SJSA1 (cell line): ENCODE results near the gene FAM110A. TPM values are rescaled to one million over a fixed set of nuclear protein-coding genes. Genes with fewer than 3 reads are reported as not detected.
A peak's percentile ranks its signal among the peaks of the same experiment; 100 is the strongest.
"Not testable (repeated sequence)": the region's sequence is repeated elsewhere in the genome, so short reads cannot be mapped to it uniquely, and the experiment has no call there.

Experiments used
- DNase-seq, 2 experiments: peaks; one replicate each; pipeline ENCODE4 v3.0.0-alpha.2; 2015 to 2020; ENCODE audit warnings: low spot score in 2 of 2, low read depth in 1 of 2
- H3K27ac ChIP-seq: fragments of 250-450 bp; sonication (Bioruptor Pico); 2 replicates; pipeline ENCODE4 v1.5.1; 2020; ENCODE audit warnings: mild to moderate bottlenecking, moderate library complexity
- H3K27me3 ChIP-seq: fragments of 250-450 bp; sonication (Bioruptor Pico); replicated peaks from 2 replicates; pipeline ENCODE4 v1.5.1; 2020; ENCODE audit warnings: mild to moderate bottlenecking, moderate library complexity
- H3K36me3 ChIP-seq: fragments of 250-450 bp; sonication (Bioruptor Pico); 2 replicates; pipeline ENCODE4 v1.5.1; 2020; ENCODE audit warnings: mild to moderate bottlenecking
- H3K4me1 ChIP-seq: fragments of 250-450 bp; sonication (Bioruptor Pico); replicated peaks from 2 replicates; pipeline ENCODE4 v1.6.1; 2021; ENCODE audit warnings: mild to moderate bottlenecking
- H3K4me3 ChIP-seq: fragments of 250-450 bp; sonication (Bioruptor Pico); 2 replicates; pipeline ENCODE4 v1.5.1; 2020; ENCODE audit warnings: mild to moderate bottlenecking
- H3K9me3 ChIP-seq: fragments of 250-450 bp; sonication (Bioruptor Pico); replicated peaks from 2 replicates; pipeline ENCODE4 v1.5.1; 2020; ENCODE audit warnings: mild to moderate bottlenecking
- total RNA-seq: library from RNA; depleted of rRNA; stranded (reverse); fragments of >200 nt; shearing (Covaris generic); gene quantifications from 2 replicates; pipeline ENCODE4 v1.2.3, GENCODE V29; 2014

Gene FAM110A
- total RNA-seq, 1 experiment from 2014 or later: 11.5 TPM

DNA sequence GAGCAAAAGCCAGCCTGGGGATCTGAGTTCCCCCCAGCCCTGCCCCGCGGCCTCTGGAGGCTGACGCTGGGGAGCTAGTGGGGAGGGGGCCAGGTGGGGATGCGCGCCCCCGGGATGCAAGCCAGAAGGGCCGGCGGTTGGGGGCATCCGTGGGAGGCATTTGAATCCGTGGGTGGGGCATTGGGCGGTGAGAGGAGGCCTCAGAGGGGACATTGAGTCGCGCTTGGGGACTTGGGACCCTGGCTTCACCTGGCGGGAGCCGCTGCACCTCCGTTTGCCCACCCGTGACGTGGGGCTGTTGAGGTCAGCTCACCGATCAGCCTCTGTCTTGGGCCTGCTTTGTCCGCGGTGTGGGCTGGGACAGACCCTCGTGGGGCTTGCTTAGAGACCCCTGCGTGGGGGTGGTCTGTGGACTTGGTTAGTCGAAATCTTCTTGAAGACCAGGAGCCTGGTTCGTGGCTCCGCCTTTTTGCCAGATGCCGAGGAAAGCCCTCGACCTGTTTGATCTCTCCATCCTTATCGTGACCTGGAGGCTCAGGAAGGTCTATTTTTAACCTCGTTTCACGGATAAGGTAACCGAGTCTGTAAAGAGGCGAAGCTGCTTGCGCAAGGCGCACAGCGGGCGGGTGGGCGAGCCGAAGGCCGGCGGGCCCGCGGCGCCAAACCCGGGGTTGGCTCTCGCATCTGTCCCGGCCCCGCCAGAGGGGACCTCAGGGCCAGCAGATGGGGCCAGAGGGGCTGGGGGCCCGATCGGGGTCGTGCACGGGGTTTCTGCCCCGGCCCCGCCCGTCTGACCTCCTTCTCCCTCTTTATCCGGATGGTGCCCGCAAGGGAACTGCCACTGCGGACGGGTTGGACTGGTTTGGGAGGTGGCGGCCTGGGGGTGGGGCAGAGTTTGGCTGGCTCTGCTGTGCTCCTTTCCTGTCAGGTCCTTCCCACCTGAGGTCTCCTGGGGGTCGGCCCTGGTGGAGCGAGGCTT is 8.3 kb downstream of the FAM110A start:
- DNase-seq: no peak
- no peaks in the 10 kb centered on the region for H3K27me3 ChIP-seq
- H3K27ac ChIP-seq: no peak overlapping the region
- peaks cover 16% of the 10 kb centered on the region for H3K4me1 ChIP-seq
- no peak overlapping the region for H3K4me3 ChIP-seq
- no peaks in the 10 kb centered on the region for H3K9me3 ChIP-seq
- H3K36me3 ChIP-seq: peaks cover 33% of the 10 kb centered on the region

DNA sequence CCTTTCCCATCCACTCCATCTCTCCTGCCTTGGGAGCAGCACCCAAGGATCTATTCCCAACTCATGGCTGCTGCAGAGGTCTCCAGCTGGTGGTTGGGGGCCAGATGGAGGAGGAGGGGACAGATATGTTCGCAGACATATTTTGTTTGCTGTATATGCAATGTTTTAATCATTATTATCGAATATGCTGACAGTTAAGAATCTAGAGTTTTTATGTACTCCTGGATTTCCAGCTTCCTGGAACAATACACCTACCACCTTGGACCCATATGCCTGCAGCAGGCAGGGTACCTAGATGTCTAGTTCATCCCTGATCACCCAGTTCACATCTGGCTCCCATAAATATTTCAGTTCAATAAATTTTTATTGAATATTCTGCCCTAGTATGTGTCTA is 9.0 kb downstream of the FAM110A start:
- no peak overlapping the region for H3K4me3 ChIP-seq
- no peak overlapping the region for H3K27ac ChIP-seq
- DNase-seq: no peak
- peaks cover 34% of the 10 kb centered on the region for H3K36me3 ChIP-seq
- no peaks in the 10 kb centered on the region for H3K27me3 ChIP-seq
- peaks cover 9% of the 10 kb centered on the region for H3K4me1 ChIP-seq
- no peaks in the 10 kb centered on the region for H3K9me3 ChIP-seq

DNA sequence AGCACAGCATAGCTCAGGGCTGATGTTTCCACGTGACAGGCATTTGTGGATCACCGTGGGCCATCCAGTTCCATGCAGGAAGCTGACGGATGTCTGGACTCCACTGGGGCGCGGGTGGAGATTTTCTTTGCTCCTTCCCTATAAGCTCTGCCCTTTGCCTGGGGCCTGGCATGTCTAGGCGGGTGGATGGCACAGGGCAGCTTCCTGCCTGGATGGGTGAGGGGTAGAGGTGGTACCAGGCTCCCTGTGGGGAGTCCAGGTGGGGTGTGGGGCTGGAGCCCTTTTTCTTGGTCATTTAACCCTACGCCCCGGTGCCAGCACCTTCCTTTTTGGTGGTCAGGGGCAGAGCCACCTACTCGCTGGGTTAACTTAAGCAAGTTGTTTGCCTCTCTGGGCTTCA is 10.4 kb downstream of the FAM110A start:
- Histone ChIP-seq H3K4me1 (peaks cover 9% of the 10 kb centered on the region; the same call in 1 of the 2 replicates), H3K36me3 (peaks cover 36% of the 10 kb centered on the region), H3K9me3 (no peaks in the 10 kb centered on the region), H3K27ac (no peak overlapping the region), H3K27me3 (no peaks in the 10 kb centered on the region), H3K4me3 (no peak overlapping the region)
- no peak for DNase-seq

DNA sequence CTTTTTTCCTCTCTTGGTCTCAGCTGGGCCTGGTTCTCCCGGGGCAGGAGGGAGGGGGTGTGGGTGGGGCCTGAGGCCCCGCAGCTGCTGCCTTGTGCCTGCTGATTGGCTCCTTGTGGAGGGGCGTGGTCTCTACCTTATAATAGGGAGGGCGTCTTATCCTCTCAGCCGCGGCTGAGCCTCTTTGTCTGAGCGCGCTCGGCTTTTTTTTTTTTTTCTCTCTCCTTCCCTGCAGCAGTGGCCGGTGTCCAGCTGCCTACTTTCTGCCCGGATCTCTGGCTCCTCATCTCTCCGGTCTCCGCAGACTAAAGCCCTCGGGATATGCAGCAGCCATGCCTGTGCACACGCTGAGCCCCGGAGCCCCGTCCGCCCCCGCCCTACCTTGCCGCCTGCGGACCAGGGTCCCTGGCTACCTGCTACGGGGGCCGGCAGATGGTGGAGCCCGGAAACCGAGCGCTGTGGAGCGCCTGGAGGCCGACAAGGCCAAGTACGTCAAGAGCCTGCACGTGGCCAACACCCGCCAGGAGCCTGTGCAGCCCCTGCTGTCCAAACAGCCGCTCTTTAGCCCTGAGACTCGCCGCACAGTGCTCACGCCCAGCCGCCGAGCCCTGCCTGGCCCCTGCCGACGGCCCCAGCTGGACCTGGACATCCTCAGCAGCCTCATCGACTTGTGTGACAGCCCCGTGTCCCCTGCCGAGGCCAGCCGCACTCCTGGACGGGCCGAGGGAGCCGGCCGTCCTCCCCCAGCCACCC is 11.1 kb downstream of the FAM110A start:
- Histone ChIP-seq H3K27me3 (no peaks in the 10 kb centered on the region), H3K9me3 (no peaks in the 10 kb centered on the region), H3K4me3 (no peak overlapping the region), H3K4me1 (peaks cover 9% of the 10 kb centered on the region; the same call in 1 of the 2 replicates), H3K36me3 (peaks cover 33% of the 10 kb centered on the region), H3K27ac (no peak overlapping the region)
- DNase-seq: peak; percentile 53 to 89

DNA sequence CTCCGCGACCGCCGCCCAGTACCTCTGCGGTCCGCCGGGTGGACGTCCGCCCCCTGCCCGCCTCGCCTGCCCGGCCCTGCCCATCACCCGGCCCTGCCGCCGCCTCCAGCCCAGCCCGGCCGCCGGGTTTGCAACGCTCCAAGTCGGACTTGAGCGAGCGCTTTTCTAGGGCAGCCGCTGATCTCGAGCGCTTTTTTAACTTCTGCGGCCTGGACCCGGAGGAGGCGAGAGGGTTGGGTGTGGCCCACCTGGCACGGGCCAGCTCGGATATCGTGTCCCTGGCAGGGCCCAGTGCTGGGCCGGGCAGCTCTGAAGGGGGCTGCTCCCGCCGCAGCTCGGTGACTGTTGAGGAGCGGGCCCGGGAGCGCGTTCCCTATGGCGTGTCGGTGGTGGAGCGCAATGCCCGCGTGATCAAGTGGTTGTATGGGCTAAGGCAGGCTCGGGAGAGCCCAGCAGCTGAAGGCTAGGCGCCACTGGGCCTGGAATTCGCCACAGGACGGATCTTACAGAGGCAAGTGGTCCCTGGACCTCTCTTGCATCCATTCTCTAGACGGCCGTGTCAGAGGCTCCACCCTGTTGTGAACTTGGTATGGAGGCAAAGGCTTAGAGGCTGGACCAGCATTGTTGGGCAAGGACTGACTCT is 11.8 kb downstream of the FAM110A start:
- H3K4me3 ChIP-seq: no peak overlapping the region
- peaks cover 9% of the 10 kb centered on the region; the same call in 1 of the 2 replicates for H3K4me1 ChIP-seq
- H3K9me3 ChIP-seq: no peaks in the 10 kb centered on the region
- no peaks in the 10 kb centered on the region for H3K27me3 ChIP-seq
- no peak for DNase-seq
- peaks cover 30% of the 10 kb centered on the region for H3K36me3 ChIP-seq
- no peak overlapping the region for H3K27ac ChIP-seq

DNA sequence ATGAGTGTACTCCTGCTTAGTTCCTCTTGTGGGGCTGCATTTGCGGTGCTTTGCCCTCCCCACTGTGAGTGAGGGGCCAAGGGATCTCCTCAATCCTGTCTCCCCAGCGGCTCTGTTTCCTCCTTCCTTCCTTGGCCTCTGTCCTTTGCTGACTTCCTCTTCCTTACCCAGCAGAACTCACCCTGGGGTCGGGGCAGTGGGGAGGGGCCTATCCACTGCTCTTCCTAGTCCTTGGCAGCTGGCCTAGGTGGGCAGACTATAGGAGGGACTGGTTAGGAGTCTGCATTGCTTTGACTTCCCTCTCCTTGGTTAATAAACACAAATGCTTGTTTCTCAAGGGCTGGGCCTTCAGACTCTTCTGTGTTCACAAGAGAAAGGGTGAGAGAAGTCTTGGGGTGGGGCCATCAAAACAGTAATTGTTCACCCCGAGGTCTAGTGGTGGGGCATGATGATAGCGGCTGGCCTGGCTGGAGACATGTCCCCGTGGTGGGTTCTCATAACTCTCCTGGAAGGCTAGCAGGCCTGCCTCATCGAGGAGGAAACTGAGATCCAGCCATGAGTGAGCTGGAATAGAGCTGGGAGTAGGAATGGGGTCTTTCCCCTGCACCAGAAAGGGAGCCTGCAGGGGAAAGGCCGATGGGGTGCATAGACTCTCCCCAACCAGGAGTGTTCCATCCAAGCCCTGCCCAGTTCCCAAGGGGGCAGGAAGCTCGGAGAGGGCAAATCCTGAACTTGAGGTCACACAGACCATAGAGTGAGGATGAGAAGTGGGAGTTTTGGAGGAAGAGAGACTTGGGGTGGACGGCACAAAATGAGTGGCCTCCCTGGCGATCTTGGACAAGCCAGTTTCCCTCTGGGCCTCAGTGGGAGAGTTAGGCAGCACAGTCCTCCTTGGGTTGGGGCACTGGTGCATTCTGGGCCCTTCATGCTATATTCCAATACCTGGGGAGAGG is 12.7 kb downstream of the FAM110A start:
- DNase-seq: no peak
- H3K9me3 ChIP-seq: no peaks in the 10 kb centered on the region
- no peak overlapping the region for H3K27ac ChIP-seq
- peaks cover 30% of the 10 kb centered on the region for H3K36me3 ChIP-seq
- no peak overlapping the region for H3K4me3 ChIP-seq
- no peaks in the 10 kb centered on the region for H3K27me3 ChIP-seq
- H3K4me1 ChIP-seq: peaks cover 9% of the 10 kb centered on the region; the same call in 1 of the 2 replicates

DNA sequence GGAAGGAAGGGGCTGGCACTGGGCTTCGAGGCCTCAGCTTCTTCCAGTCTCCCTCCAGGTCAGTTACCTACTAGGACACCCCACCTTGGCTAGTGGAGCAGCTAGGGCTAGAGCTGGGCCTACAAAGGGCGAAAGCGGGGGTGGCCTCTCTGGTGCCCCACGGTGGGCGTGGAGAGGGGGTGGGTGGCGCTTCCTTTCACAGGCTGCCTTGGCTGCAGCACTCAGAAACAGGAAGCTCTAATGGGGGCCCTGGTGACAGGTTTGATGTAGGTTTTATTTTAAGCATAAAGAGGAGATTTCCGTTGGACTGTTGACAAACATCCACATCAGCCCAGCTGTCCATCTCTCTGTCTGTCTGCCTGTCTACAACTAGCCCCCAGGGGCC is 13.4 kb downstream of the FAM110A start:
- no peak overlapping the region for H3K27ac ChIP-seq
- H3K4me1 ChIP-seq: peaks cover 9% of the 10 kb centered on the region; the same call in 1 of the 2 replicates
- H3K36me3 ChIP-seq: peaks cover 30% of the 10 kb centered on the region
- H3K4me3 ChIP-seq: no peak overlapping the region
- H3K9me3 ChIP-seq: no peaks in the 10 kb centered on the region
- no peak for DNase-seq
- no peaks in the 10 kb centered on the region for H3K27me3 ChIP-seq

DNA sequence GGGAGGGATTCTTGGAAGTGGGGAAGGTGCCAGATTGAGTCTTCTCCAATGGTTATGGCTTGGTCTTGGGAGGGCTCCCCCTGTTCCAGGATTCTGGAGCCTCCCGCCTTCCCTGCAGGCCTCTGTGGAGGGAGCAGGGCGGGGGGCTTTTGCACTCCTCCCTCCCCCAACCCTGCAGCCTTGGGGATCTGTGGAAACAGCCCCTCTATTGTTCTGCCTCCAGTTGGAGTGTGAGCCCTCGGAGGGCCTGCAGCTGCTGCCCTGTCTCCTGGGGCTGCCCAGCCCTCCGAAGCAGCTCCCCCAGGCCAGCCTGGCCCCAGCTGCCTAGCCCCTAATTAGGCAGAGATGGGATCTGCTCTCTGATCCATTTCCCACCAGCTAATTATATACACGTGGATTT is 14.7 kb downstream of the FAM110A start:
- Histone ChIP-seq H3K27ac (no peak overlapping the region), H3K36me3 (peaks cover 32% of the 10 kb centered on the region), H3K4me3 (no peak overlapping the region), H3K9me3 (no peaks in the 10 kb centered on the region), H3K4me1 (peaks cover 9% of the 10 kb centered on the region; the same call in 1 of the 2 replicates), H3K27me3 (no peaks in the 10 kb centered on the region)
- no peak for DNase-seq

DNA sequence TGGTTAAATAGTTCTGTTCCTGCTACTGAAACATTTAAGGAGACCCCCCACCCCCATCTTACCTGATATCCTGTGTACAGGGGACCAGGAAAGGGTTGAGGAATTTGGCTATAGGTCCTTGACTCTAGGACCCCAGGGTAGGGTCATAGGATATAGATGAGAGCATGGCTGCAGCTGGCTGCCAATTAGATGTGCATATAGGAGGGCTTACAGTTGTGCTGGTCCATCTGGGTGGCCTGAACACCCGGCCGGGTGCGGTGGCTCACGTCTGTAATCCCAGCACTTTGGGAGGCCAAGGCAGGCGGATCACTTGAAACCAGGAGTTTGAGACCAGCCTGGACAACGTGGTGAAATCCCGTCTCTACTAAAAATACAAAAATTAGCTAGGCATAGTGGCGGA is 15.2 kb downstream of the FAM110A start:
- Histone ChIP-seq H3K4me1 (peaks cover 10% of the 10 kb centered on the region), H3K36me3 (peaks cover 32% of the 10 kb centered on the region)
- not testable (repeated sequence) for H3K4me3 ChIP-seq, H3K27ac ChIP-seq, H3K27me3 ChIP-seq, H3K9me3 ChIP-seq, DNase-seq

DNA sequence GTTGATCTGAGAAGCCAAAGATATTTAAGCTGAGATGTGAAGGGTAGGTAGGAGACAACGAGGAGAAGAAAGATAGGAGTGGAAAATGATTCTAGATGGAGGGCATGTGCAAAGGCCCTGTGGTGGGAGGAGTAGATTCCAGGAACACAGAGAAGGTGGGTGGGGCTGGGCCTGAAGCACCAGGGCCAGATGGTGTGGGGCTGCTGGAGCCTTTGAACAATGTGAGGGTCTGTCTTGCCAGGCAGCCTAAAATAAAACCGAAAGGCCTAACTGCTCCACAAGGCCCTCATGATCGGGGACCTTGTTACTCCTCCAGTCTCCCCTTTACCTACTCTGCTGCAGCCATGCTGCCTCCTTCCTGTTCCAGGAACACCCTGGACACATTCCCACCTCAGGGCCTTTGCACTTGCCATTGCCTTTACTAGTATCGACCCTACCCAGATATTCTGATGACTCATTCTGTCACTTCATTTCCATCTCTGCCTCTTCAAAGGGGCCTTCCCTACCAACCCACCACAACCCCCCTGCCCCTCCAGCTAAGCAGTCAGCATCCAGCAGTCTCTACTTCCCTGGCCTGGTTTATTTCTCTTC is 20.0 kb downstream of the FAM110A start:
- H3K4me3 ChIP-seq: no peak overlapping the region
- no peaks in the 10 kb centered on the region for H3K9me3 ChIP-seq
- peaks cover 41% of the 10 kb centered on the region for H3K4me1 ChIP-seq
- no peaks in the 10 kb centered on the region for H3K27me3 ChIP-seq
- H3K27ac ChIP-seq: no peak overlapping the region
- no peak for DNase-seq
- peaks cover 6% of the 10 kb centered on the region; the same call in 1 of the 2 replicates for H3K36me3 ChIP-seq

DNA sequence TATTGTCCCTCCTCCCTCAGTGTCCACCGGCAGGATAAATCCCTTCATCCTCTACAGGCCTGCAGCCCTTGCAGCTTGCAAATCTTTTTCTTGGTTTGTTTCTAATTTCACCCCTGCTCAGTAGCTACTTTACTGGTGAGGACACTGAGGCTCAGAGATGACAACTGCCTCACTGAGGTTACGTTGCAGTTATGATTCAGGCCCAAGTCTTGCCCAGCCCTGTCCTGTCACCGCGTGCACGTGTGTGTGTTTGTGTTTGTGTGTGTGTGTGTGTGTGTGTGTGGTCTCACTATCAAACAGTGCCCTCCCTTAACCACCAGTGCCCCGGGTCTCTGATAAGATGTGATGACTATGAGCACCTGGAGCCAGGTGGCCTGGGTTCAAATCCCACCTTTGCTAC is 21.1 kb downstream of the FAM110A start:
- H3K9me3 ChIP-seq: no peaks in the 10 kb centered on the region
- 0 out of 2 replicates have a peak, but pooled peaks cover 3% of the 10 kb centered on the region for H3K36me3 ChIP-seq
- no peak overlapping the region for H3K27ac ChIP-seq
- peak in 1 of 2 experiments; percentile 9 for DNase-seq
- H3K27me3 ChIP-seq: no peaks in the 10 kb centered on the region
- peaks cover 41% of the 10 kb centered on the region for H3K4me1 ChIP-seq
- H3K4me3 ChIP-seq: no peak overlapping the region

DNA sequence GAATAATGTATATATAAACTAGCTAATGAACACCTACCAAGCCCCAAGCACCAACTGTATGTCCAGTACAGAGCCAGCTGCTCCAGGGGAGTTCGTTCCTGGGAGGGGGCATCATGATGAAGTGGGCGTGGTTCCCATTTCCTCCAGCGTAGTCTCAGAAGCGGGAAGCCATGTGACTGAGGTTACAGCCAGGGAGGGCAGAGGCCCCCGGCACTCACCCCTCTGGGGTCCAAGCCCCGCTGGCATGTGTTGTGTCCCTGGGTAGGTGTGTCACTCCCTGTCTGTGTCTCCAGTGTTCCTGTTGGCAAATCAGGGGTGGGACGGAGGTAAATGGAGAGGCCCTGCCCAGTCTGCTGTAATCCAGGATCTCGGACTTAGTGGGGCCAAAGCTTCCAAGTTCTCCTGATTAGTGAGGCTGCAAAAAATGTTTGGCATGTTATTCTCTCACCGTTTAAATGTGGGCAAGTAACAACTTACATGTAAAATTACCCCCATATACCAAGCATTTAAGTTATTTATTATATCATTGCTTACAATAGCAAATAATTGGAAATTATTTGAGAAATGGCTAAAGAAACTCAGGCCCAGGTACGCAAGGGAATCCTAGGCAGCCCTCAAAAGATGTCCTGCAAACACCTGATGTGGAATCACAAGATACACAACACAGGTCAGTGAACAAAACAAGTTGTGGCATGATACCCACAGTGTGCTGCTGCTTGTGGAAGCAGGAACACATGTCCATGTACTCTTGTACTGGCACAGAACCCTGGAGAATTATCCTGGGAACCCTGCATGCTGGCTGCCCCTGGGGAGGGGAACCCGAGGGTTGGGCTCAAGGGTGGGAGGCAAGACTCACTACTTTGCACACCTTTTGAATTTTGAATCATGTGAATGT is 22.2 kb downstream of the FAM110A start:
- peak overlapping the region; percentile 59 for H3K27ac ChIP-seq
- H3K4me3 ChIP-seq: no peak overlapping the region
- no peaks in the 10 kb centered on the region for H3K9me3 ChIP-seq
- DNase-seq: peak in 1 of 2 experiments; percentile 18
- H3K27me3 ChIP-seq: no peaks in the 10 kb centered on the region
- peaks cover 41% of the 10 kb centered on the region for H3K4me1 ChIP-seq
- H3K36me3 ChIP-seq: 0 out of 2 replicates have a peak, but pooled peaks cover 2% of the 10 kb centered on the region
